HG02852 (cell line): ENCODE data around the gene BCL2L2.
"Not testable (repeated sequence)": the region's sequence is repeated elsewhere in the genome, so short reads cannot be mapped to it uniquely, and the experiment has no call there.

Source experiments
- ATAC-seq: cut with Tn5 transposase; IDR thresholded peaks from one replicate; pipeline ENCODE4 v1.9.1; 2021; ENCODE audit warnings: mild to moderate bottlenecking, moderate library complexity; ENCODE audit not compliant: unreplicated experiment

BCL2L2 gene

DNA sequence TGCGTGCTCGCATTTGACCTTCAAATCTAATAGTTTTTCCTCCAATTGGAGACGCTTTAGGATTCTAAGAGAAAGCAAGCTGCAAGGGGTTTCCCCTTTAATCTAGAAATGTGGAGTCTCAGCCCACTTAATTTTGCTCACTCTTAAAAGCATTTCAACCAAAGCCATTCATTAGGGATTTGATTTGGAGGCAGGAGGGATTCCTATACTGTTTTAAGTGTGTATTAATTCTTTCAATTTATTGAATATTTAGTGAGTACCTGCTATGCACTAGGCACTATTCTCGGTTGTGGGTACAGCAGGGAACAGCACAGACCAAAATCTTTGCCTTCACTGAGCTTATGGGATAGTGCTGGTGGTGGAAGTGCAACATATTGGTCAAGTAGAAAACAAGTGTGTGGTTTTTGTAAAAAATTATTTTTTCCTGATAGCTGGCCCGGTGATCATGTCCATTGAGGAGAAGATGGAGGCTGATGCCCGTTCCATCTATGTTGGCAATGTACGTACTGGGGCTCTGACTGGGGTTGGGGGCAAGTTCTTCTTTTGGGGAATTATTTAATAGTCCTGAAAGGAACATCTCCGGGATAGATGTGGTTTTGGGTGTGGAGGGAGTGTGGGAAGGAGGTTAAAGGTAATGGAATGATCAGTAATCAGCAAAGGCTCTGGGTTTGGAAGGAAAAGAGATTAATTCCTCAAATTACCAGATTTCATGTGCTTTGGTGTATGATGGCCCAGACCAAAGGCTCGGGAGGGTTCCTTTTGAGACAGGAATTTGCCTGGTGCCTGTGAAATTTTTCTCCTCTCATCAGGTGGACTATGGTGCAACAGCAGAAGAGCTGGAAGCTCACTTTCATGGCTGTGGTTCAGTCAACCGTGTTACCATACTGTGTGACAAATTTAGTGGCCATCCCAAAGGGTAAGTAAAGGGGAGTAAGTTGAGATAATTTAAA, 16.2 kb downstream of the BCL2L2 start:
- ATAC-seq = no peak

DNA sequence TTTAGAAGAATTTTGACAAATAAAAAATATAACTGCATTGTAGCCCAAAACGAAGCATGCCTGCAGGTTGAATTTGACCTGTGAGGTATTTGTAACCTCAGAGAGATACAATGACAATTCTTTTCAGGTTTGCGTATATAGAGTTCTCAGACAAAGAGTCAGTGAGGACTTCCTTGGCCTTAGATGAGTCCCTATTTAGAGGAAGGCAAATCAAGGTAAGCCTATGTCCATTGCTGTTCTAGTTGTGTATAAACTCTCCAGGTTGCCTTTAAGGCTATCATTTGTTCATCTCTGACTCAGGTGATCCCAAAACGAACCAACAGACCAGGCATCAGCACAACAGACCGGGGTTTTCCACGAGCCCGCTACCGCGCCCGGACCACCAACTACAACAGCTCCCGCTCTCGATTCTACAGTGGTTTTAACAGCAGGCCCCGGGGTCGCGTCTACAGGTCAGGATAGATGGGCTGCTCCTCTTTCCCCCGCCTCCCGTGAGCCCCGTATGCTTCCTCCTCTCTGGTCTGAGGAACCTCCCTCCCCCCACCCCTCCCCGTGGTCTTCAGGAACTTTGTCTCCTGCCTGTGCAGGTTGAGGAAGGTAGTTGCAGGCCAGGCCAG, 17.3 kb downstream of the BCL2L2 start:
- no peak for ATAC-seq

DNA sequence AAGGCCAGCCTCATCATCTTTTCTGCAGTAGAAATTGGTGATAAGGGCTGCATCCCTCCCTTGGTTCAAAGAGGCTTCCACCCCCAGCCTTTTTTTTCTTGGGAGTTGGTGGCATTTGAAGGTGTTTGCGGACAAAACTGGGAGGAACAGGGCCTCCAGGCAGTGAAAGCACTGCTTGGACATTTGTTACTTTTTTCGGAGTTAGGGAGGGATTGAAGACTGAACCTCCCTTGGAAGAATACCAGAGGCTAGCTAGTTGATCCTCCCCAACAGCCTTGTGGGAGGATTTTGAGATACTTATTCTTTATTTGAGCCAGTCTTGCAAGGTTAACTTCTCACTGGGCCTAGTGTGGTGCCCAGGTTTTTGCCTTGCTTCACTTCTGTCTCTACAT, 17.8 kb downstream of the BCL2L2 start:
- no peak for ATAC-seq

DNA sequence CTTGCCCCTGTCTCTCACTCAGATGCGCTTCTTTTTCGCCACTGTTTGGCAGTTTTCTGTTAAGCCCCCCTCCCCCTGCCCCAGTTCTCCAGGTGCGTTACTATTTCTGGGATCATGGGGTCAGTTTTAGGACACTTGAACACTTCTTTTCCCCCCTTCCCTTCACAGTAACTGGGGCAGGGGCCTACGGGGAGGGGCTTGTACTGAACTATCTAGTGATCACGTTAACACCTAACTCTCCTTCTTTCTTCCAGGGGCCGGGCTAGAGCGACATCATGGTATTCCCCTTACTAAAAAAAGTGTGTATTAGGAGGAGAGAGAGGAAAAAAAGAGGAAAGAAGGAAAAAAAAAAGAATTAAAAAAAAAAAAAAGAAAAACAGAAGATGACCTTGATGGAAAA, 18.4 kb downstream of the BCL2L2 start:
- ATAC-seq = no peak

DNA sequence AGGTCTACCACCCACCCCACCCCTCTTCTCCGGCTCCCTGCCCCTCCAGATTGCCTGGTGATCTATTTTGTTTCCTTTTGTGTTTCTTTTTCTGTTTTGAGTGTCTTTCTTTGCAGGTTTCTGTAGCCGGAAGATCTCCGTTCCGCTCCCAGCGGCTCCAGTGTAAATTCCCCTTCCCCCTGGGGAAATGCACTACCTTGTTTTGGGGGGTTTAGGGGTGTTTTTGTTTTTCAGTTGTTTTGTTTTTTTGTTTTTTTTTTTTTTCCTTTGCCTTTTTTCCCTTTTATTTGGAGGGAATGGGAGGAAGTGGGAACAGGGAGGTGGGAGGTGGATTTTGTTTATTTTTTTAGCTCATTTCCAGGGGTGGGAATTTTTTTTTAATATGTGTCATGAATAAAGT, 19.1 kb downstream of the BCL2L2 start:
- ATAC-seq = not testable (repeated sequence)

DNA sequence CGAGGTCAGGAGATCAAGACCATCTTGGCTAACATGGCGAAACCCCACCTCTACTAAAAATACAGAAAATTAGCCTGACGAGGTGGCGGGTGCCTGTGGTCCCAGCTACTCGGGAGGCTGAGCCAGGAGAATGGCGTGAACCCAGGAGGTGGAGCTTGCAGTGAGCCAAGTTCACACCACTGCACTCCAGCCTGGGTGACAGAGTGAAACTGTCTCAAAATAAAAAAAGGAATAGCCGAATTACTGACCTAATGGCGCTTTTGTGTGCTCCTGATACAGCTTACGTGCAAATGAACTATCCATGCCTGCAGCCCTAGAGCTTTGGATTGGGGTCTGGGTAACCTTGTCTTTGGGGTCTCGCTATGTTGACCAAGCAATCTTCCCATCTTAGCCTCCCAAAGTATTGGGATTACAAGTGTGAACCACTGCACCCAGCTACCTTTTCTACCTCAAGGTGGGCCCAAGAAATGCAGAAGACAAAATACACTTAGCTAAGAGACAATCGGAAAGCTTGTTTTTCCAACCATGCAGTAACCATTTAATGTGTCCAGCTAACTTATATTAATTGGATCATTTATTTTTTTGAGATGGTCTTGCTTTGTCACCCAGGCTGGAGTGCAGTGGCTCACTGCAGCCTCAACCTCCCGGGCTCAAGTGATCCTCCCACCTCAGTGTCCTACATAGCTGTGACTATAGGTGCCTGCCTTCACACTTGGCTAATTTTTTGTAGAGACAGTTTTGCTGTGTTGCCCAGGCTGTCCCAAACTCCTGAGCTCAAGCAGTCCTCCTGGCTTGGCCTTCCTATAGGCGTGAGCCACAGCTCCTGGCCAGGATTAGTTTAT, 20.1 kb downstream of the BCL2L2 start:
- no peak for ATAC-seq

DNA sequence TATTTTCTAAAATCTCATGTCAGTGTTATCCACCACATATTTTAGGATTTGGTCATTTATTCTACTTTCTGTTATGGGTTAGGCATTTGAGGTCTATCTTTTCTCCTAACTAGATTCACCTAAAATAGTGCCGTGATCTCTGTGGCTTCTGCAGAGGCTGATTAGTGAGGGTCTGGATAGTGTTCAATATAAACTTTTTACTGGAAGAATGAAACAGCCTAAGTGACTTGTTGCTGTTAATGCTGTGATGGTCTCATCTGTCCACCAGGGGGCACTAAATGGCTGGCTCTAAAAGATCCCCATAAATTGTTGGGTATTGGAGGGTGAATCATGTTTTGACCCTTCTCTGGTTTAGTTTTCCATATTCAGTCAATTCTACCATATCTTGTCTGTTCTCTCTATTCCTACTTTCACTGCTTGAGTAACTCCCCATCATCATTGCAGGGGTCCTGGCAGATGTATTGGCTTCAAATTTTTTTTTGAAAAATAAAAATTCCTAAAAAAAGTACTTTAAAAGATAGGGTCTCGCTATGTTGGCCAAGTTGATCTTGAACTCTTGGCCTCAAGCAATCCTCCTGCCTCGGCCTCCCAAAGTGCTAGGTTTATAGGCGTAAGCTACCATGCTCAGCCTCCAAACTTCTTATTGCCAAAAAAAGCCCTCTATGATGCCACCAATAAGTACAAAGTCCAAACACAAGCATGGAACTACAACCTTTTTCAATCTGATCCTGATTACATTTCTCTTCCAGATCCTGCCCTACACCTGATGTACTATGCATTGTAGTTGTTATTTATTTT, 21.5 kb downstream of the BCL2L2 start:
- no peak for ATAC-seq

DNA sequence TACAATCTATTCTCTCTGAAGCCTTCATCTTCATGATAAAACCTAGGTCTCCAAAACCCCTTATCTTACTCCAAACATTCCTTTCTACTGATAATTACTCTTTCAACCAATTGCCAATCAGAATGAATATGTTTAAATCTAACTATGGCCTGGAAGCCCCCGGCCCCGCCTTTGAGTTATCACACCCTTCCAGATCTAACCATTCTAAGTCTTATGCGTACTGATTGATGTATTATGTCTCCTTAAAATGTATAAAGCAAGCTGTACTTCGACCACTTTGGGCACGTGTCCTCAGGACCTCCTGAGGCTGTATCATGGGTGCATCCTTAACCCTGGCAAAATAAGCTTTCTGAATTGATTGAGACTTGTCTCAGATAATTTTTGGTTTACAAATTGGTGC, 29.0 kb downstream of the BCL2L2 start:
- no peak for ATAC-seq

DNA sequence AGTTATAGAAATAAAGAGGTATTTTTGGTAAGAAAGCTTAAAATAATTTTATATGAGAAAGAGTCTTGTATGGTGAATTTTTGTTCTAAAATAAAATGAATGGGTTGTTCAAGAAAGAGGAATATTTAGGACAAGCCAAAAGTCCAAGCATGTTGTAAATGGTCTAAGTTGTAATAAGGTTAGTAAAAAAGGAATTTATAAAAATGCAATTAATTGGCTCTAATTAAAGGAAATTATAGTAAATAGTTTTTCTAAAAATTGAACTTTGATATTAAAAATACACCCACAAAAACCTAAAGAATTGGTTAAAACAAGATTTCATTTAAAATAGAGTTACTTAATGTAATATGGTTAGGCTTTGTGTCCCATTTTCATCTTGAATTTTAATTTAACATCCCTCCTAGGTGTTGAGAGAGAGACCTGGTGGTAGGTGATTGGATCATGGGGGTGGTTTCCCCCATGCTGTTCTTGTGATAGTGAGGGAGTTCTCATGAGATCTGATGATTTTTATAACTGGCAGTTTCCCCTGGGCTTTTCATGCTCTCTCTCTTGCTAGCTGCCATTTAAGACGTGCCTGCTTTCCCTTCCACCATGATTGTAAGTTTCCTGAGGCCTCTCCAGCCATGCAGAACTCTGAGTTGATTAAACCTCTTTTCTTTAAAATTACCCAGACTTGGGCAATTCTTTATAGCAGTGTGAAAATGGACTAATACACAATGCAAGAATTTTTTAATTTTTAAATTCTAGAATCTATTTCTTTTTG, 33.1 kb downstream of the BCL2L2 start:
- no peak for ATAC-seq

DNA sequence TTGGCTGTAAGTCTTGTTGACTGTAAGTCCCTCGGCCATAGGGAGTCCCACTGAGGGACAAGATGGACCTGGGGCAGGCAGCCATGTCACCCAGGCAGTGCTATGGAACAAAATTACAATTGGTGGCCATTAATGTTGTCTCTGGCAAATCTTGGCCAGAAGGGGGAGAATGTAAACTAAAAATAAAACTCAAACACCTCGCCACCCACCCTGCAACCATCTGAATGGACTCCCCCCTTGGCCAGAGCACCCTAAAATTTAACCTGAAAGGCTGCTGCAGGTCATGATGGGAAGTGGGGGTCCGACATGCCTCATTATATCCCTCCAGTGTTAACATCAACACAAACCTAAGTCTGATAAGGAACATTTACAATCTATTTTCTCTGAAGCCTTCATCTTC, 37.8 kb downstream of the BCL2L2 start:
- no peak for ATAC-seq

DNA sequence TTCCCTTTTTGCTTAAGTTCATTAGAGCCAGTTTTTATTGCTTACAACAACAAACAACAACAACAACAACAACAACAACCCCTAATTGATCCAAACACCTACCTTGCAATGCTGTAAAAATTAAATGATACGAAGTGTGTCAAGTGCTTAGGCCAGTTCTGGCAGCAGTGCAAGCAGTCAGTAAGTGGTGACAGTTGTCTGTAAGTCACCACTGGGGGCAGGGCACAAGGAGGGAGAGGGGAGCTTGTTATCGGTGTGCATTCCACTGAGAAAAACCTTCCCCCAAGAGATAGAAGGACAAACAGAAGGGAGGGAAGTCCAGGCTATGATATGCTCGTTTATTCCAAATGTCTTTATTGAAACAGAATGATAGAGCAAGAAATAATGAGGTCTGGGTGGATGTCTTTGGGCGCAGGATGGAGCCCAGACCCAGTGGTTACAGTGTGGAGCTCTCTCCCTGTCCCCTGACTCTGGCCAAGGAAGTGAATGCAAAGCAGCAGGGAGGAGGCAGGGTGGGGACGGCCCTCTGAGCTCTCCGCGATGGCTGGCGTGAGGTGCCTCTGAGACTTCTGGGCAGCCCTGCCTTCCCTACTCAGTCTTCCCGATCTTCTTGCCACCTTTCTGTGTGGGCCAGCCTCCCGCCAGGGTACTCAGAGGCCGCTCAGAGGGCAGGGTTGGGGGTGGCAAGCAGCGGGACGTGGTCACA, 39.5 kb downstream of the BCL2L2 start:
- no peak for ATAC-seq

DNA sequence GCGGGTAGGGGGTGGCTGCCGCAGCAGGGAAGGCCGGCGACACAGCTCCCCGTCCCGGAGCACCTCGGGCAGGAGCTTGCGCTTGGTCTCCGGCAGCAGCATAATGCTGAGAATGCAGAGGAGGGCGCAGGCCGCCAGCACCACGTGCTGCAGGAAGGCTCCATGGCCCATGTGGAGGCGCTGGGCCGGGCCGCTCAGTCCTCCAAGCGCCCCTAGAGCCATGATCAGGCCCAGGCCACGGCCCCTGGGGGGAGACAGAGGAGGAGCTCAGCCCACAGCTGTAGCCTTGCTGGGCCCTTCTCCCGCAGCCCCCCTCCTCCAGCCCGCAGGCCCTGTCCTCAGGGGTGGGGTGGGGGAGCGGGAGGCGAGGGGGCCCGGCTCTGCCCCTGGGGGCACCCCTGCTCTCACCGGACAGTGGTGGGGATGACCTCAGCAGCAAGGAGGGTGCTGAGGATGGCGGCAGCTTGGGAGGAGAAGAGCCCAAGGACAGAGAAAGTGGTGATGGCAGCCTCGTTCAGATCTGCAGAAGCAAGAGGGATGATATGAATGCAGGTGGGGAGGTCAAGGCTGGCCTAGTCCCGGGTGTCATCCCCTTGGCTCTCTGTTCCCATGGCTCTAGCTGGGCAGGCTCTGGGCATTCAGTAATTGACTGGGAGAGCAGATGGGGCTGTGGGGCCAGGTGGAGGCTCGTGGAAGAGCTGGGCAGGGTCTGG, 40.2 kb downstream of the BCL2L2 start:
- ATAC-seq = no peak

DNA sequence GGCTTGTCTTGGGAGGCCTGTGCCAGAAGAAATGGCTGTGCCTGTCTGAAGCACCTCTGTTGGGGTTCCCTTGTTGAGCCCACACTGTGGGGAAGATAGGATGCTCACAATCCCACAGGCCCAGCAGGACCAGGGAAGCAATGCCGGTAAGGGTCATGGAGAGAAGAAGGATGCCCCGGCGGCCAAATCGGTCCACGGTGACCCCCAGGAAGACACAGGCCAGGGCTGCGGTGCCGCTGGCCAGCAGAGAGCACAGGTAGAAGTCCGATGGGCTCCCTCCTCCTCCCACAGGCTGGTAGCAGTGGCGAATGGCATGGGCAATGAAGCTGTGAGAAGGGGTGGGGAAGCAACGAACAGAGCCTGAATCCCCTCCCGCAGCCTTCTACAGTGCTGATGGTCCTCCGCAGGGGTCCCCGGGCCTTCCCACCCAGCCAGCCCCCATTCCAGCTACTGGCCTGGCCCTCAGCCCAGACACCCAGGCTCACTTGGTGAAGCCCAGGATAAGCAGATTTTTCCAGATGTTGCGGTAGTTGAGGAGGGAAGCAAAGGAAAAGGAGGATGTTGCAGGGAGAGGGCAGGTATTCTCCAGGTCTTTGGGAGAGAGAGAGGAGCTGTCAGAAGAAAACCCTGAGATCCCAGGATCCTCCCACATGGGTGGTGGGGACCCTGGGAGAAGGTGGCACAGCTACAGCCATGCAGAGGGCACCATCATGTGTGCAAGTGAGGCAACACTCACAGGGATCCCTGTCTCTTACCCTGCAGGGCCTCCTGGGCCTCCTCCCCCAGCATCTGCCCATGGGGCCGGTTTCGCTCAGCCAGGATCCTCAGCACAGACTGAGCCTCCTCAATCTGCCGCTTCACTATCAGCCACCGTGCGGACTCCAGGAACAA, 41.0 kb downstream of the BCL2L2 start:
- ATAC-seq = no peak

DNA sequence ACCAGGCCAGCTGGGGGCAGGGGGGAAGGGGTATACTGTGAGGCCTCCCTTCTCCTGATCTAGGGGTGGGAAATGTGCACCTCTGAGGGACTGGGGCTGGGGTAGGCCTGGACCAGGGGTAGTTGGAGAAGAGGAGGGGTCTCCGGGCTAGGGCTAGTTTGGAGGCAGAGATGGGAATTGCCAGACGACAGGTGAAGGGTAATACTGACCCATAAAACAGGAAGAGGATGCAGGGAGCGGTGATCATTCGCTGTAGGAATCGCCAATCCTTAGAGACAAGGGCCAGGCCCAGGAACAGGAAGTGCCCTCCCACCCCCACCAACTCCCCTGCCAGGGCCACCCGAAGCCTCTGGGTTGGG, 41.6 kb downstream of the BCL2L2 start:
- no peak for ATAC-seq

DNA sequence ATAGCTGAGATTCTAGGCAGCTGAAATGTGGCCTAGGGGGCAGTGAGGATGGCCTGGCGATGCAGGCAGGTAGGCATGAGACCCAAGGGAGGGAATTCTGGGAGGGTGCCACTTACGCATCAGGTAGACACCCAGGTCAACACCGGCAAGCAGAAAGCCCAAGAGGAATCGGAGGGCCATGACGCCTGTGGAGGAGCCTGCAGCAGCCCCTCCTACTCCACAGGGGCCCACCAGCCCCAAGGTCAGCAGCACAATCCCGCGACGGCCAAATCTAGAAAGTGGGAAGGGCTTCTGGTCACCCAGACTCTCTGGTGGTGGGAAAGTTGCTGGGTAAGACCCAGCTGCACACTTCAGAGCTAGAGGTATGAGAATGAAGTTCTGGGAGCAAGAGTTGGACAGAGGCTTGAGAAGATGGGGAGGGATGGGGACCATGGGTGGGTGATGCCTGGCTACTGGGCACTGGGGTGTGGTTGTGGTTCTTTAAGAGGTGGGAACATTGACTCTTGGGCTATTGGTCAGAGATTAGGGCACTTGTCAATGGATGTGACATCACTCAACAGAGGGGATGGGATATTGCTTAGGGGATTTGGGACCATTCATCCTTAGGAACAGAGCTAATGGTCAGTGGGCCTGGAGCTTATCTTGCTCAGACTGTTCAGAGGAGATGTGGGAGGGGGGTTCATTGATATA, 42.7 kb downstream of the BCL2L2 start:
- no peak for ATAC-seq

DNA sequence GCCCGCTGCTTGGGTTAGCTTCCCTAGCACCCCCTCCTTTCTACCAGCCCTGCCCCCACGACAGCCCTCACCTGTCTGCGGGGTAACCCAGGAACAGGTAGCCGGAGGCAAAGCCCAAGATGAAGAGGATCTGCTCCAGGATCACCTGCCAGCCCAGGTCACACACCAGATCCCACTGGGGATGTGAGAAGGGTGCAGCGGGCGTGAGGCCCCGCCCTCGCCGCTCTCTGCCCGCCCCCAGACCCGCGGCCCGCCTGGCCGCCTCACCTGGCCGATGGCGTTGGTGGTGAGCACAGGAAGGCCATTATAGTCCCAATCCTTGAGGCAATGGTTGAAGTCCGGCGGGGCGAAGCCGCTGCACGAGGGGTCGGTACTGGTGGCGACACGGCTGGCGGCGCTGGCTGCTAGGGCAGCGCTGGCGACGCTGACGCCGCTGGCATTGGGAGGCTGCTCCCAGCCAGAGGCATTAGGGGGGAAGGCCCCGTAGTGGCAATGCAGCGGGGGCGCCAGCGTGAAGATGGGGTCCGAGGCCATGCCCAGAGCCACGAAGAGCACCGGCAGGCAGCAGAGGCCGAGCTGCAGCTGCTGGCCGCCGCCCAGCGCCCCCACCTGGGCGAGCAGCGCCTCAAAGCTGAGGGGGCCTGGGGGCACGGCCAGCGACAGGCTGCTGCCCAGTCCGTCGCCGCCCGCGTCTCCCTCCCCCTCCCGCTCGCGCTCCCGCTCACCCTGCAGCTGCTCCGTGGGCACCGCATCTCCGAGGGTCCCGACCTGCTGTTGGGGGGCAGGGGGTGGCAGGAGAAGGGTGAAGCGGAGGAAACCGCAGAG, 45.3 kb downstream of the BCL2L2 start:
- ATAC-seq = no peak
